ENCODE measurements around the gene TMEM79. TPM values are rescaled to one million over a fixed set of nuclear protein-coding genes. Genes with fewer than 3 reads are reported as not detected.
A peak's percentile ranks its signal among the peaks of the same experiment; 100 is the strongest.

The TMEM79 gene
- total RNA-seq, 1 donor: 1.4 TPM

DNA sequence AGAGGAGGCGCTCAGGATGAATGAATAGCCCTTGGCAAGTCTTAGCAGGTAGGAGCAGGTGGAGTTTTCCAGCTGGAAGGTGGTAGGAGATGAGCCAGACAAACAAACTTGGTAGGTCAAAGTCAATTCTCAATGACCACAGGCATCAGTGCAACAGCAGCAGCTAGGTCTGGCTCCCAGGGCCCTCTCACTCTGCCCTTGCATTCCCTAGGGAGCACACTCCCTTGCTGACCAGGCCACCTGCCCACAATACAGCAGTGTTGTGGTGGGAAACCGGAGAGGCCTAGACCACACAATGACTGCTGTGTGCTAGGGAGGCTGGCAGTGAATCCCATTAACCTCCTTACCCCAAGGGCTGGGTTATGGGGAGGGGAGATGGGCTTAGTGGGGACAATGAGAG lies 23.2 kb upstream of the TMEM79 start:
- DNase-seq (ENCODE audit: low read depth): no peak
- no peak for TF ChIP-seq CTCF (IDR thresholded peaks at IDR 0.05; ENCODE audit: insufficient read depth, low read length)
- H3K4me3 ChIP-seq (ENCODE audit: low read depth, low read length): no peak overlapping the region

- no peak for TF ChIP-seq CTCF (IDR thresholded peaks at IDR 0.05; ENCODE audit: insufficient read depth, low read length)
- H3K4me3 ChIP-seq (ENCODE audit: low read depth, low read length): no peak overlapping the region
- DNase-seq (ENCODE audit: low read depth): peak; percentile 91
These were observed 21.5 kb upstream of the TMEM79 start for GRCh38 chr1:156262461-156263287.

DNA sequence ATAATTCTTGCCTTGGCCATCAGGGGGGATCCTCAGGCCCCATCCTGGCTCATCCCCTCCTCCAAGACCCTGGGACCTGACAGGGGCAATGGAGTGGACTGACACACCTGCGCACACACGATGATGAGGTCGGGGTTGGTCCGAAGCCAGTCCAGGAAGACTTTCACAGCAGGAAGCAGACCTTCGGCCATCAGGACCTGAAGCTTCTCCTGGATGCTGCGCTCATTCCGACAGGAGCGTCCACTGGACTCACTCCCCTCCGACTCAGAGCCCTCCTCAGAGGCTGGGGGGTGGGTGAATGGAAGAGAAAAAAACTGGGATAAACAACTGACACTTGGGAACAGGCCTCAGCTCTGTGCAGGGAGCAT lies 20.9 kb upstream of the TMEM79 start:
- DNase-seq (ENCODE audit: low read depth): no peak
- no peak for TF ChIP-seq CTCF (IDR thresholded peaks at IDR 0.05; ENCODE audit: insufficient read depth, low read length)
- no peak overlapping the region for H3K4me3 ChIP-seq (ENCODE audit: low read depth, low read length)

DNA sequence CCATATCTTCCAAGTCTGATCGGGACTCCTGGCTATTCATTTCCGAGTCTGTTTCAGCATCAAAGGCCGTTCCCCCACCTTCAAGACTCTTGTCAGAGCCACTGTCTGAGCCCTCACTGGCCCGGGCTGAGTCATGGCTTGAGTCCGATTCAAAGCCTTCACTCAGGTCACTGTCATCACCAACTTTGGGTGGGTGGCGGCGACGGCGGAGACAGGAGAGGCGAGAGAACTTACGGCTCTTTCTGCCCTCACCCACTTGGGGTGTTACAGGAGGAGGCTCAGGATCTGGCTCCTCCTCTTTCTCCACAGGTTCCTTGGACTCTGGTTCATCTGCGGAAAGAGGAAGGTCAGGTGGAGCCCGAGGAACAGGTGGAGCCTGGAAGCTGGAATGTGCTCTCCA lies 18.1 kb upstream of the TMEM79 start:
- DNase-seq (ENCODE audit: low read depth): no peak
- H3K4me3 ChIP-seq (ENCODE audit: low read depth, low read length): no peak overlapping the region
- no peak for TF ChIP-seq CTCF (IDR thresholded peaks at IDR 0.05; ENCODE audit: insufficient read depth, low read length)

DNA sequence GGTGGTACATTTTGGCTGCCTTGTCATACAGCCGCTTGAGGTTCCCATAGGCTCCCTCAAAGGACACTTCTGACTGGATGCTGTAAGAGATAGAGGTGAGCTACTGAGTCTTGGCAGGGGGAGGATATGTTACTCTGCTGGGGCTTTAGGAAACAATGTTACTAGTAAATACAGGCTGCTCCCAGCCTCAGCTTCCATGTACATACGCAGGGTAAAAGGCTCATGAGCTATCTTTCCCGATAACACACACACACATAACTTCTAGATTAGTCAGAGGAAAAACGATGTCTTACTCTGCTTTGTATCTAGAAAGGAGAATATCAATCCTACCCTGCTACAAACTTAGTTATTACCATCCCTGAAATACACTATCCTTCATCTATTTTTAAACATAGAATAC lies 15.8 kb upstream of the TMEM79 start:
- no peak overlapping the region for H3K4me3 ChIP-seq (ENCODE audit: low read depth, low read length)
- peak; percentile 43 for DNase-seq (ENCODE audit: low read depth)
- no peak for TF ChIP-seq CTCF (IDR thresholded peaks at IDR 0.05; ENCODE audit: insufficient read depth, low read length)

DNA sequence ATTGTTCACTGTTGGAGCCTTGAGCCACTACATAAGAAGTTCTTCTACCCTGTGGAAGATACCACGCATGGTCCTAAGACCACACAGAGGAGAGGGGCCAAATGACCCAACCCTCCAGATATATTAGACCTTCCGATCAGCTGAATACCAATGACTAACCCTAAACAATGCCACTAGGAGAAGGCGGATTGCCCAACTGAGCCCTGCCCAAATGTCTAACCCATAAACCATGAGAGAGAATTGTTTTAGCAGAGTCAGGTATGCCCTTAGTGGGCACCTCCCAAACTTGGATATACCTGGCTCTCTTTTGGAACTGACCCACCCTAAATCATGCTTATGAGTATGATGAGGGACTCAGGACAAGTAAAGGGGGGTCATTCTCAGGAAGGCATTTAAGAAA lies 13.8 kb upstream of the TMEM79 start:
- no peak for DNase-seq (ENCODE audit: low read depth)
- TF ChIP-seq CTCF (IDR thresholded peaks at IDR 0.05; ENCODE audit: insufficient read depth, low read length): no peak
- no peak overlapping the region for H3K4me3 ChIP-seq (ENCODE audit: low read depth, low read length)

DNA sequence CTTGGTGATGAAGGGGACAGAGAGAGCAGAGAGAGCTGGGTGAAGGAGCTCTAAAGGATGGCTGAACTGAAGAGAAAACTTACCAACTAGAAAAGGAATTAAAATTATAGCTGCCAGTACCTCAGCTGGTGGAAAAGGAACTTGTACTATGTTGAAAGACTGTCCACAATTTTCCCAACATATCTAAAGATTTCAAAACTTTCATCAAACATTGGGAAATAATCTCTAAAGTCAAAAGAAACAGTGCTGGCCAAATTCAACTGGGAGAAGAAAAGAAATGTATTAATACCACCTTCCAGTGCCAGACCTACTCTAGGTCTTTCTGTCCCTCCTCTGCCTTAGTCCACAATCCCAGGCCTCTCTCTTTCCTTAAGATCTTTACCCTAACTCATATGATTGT lies 7.6 kb upstream of the TMEM79 start:
- TF ChIP-seq CTCF (IDR thresholded peaks at IDR 0.05; ENCODE audit: insufficient read depth, low read length): no peak
- peak; percentile 45 for DNase-seq (ENCODE audit: low read depth)

More for the DNA sequence above, 7.6 kb upstream of the TMEM79 start:
- no peak overlapping the region for H3K4me3 ChIP-seq (ENCODE audit: low read depth, low read length)
